Measurements from ENCODE around the gene CCDC12.

GRCh38 chr3:46950650-46951241 lies 25.8 kb downstream of the CCDC12 start:
- TF ChIP-seq CTCF (IDR thresholded peaks at IDR 0.05): no peak
- TF ChIP-seq POLR2A (IDR thresholded peaks at IDR 0.05): no peak
